ENCODE data around the gene ARMS2. TPM values are rescaled to one million over a fixed set of nuclear protein-coding genes. Genes with fewer than 3 reads are reported as not detected.

Gene ARMS2
- polyA plus RNA-seq, 1 of the 3 experiments (the other 2 are of a cell fraction): not detected

GRCh38 chr10:122494833-122495232 is 40.4 kb downstream of the ARMS2 start:
- POLR2A ChIA-PET: interaction anchor here (0.6 kb wide), 1 partner anchor 930 kb away, joined by 3 read pairs; no protein-coding TSS in a partner anchor
- Histone ChIP-seq H4K20me1 (ENCODE audit: insufficient read depth) (no peaks in the 10 kb centered on the region), H3K4me3 (ENCODE audit: low read depth in 2 of 2, low read length in 1 of 2) (no peak overlapping the region), H3F3A (replicated peaks; ENCODE audit: insufficient read depth) (peaks cover 15% of the 10 kb centered on the region), H3K4me2 (peak overlapping the region; percentile 61), H2AFZ (ENCODE audit: low read depth) (no peak overlapping the region), H3K9ac (no peak overlapping the region), H3K27me3 (ENCODE audit: insufficient read depth) (no peaks in the 10 kb centered on the region), H3K9me2 (no peaks in the 10 kb centered on the region), H3K36me3 (replicated peaks in 1 of 2; ENCODE audit: control insufficient read depth in 1 of 2, insufficient read depth in 2 of 2, low read length in 1 of 2) (peaks cover 3% of the 10 kb centered on the region in 2 experiments), H3K9me3 (no peaks in the 10 kb centered on the region), H3K4me1 (ENCODE audit: control insufficient read depth in 1 of 2, insufficient read depth in 2 of 2, low read depth in 1 of 2, low read length in 1 of 2) (peaks cover 0 to 18% of the 10 kb centered on the region in 2 experiments; a peak in 2 of 4 replicates), H3K79me2 (ENCODE audit: insufficient read depth) (no peaks in the 10 kb centered on the region; the same call in 1 of the 2 replicates), H3K27ac (ENCODE audit: low read depth in 2 of 2, low read length in 1 of 2) (peak overlapping the region in 1 of 2 experiments; percentile 83; a peak in 2 of 4 replicates)
- DNase-seq: no peak
- CTCF ChIA-PET: interaction anchor here (1.3 to 3.4 kb wide), 4 partner anchors 16 to 71 kb away, joined by 3 to 11 read pairs (median 4); no protein-coding TSS in a partner anchor
- 70% methylated on average over 6 of the region's 14 CpGs for WGBS (ENCODE audit: low lambda C conversion rate)
- no peak for TF ChIP-seq REST (IDR thresholded peaks at IDR 0.05; ENCODE audit: low read depth, low read length)
- TF ChIP-seq EP300 (IDR thresholded peaks at IDR 0.05; ENCODE audit: borderline replicate concordance in 1 of 2, low read depth in 1 of 2, low read length in 1 of 2): peak in 1 of 2 experiments; percentile 43; a peak in 1 of 4 replicates
- peak; percentile 49 for TF ChIP-seq TCF12 (IDR thresholded peaks at IDR 0.05)
- TF ChIP-seq RFX5 (IDR thresholded peaks at IDR 0.05; ENCODE audit: low read length): no peak
- no peak for TF ChIP-seq TAF1 (IDR thresholded peaks at IDR 0.05; ENCODE audit: borderline replicate concordance, low read depth, low read length)
- TF ChIP-seq SIN3A (IDR thresholded peaks at IDR 0.05; ENCODE audit: borderline replicate concordance, low read depth, low read length): no peak
- no peak for TF ChIP-seq FOXM1 (IDR thresholded peaks at IDR 0.05; ENCODE audit: low read depth)
- no peak for TF ChIP-seq RCOR1 (IDR thresholded peaks at IDR 0.05; ENCODE audit: low read length)
- TF ChIP-seq YY1 (IDR thresholded peaks at IDR 0.05; ENCODE audit: low read depth): no peak
- no peak for TF ChIP-seq MXI1 (IDR thresholded peaks at IDR 0.05; ENCODE audit: low read depth, low read length)
- no peak for TF ChIP-seq POLR2AphosphoS5 (IDR thresholded peaks at IDR 0.05; ENCODE audit: low read depth, low read length)
- no peak for TF ChIP-seq USF2 (IDR thresholded peaks at IDR 0.05; ENCODE audit: borderline replicate concordance, low read depth, low read length)
- TF ChIP-seq NRF1 (IDR thresholded peaks at IDR 0.05; ENCODE audit: low read depth, low read length): no peak
- no peak for TF ChIP-seq SMC3 (IDR thresholded peaks at IDR 0.05; ENCODE audit: low read depth, low read length)
- TF ChIP-seq JUND (IDR thresholded peaks at IDR 0.05): peak; percentile 59
- TF ChIP-seq ELF1 (IDR thresholded peaks at IDR 0.05): no peak
- TF ChIP-seq, protein P1, sequence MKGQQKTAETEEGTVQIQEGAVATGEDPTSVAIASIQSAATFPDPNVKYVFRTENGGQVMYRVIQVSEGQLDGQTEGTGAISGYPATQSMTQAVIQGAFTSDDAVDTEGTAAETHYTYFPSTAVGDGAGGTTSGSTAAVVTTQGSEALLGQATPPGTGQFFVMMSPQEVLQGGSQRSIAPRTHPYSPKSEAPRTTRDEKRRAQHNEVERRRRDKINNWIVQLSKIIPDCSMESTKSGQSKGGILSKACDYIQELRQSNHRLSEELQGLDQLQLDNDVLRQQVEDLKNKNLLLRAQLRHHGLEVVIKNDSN (IDR thresholded peaks at IDR 0.05; ENCODE audit: borderline replicate concordance, low read depth): no peak
- TF ChIP-seq MEF2A (IDR thresholded peaks at IDR 0.05; ENCODE audit: borderline replicate concordance, low read depth): no peak
- TF ChIP-seq CTCF (IDR thresholded peaks at IDR 0.05): no peak
- no peak for TF ChIP-seq RAD21 (IDR thresholded peaks at IDR 0.05; ENCODE audit: low read length)
- no peak for TF ChIP-seq GABPA (IDR thresholded peaks at IDR 0.05; ENCODE audit: low read depth)
- TF ChIP-seq, protein P2, sequence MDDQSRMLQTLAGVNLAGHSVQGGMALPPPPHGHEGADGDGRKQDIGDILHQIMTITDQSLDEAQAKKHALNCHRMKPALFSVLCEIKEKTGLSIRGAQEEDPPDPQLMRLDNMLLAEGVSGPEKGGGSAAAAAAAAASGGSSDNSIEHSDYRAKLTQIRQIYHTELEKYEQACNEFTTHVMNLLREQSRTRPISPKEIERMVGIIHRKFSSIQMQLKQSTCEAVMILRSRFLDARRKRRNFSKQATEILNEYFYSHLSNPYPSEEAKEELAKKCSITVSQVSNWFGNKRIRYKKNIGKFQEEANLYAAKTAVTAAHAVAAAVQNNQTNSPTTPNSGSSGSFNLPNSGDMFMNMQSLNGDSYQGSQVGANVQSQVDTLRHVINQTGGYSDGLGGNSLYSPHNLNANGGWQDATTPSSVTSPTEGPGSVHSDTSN (IDR thresholded peaks at IDR 0.05): peak; percentile 93
- TF ChIP-seq FOSL2 (IDR thresholded peaks at IDR 0.05; ENCODE audit: borderline replicate concordance, low read depth): peak; percentile 78
- no peak for TF ChIP-seq CHD2 (IDR thresholded peaks at IDR 0.05; ENCODE audit: low read length, partially characterized antibody)
- no peak for TF ChIP-seq GATA2 (CRISPR knock-in tag; IDR thresholded peaks at IDR 0.05)
- no peak for TF ChIP-seq IRF3 (IDR thresholded peaks at IDR 0.05; ENCODE audit: low read depth, low read length)
